ENCODE results near the gene LANCL1.
A peak's percentile ranks its signal among the peaks of the same experiment; 100 is the strongest.

LANCL1 gene

GRCh38 chr2:210515911-210516310 is 39.4 kb upstream of the LANCL1 start:
- TF ChIP-seq CTCF (IDR thresholded peaks at IDR 0.05; ENCODE audit: low read length, missing control alignments), result no peak
- no peak overlapping the region for H3K4me3 ChIP-seq (replicated peaks; ENCODE audit: low read depth, low read length)
- DNase-seq (ENCODE audit: low read depth), result no peak

- no peak for TF ChIP-seq CTCF (IDR thresholded peaks at IDR 0.05; ENCODE audit: low read length, missing control alignments)
- DNase-seq (ENCODE audit: low read depth), result peak; percentile 13
- H3K4me3 ChIP-seq (replicated peaks; ENCODE audit: low read depth, low read length), result no peak overlapping the region
Measured at GRCh38 chr2:210503725-210504191, 27.2 kb upstream of the LANCL1 start.

GRCh38 chr2:210503001-210503623 is 26.6 kb upstream of the LANCL1 start:
- no peak overlapping the region for H3K4me3 ChIP-seq (replicated peaks; ENCODE audit: low read depth, low read length)
- peak; percentile 56 for DNase-seq (ENCODE audit: low read depth)
- peak; percentile 79 for TF ChIP-seq CTCF (IDR thresholded peaks at IDR 0.05; ENCODE audit: low read length, missing control alignments)

- no peak for TF ChIP-seq CTCF (IDR thresholded peaks at IDR 0.05; ENCODE audit: low read length, missing control alignments)
- no peak for DNase-seq (ENCODE audit: low read depth)
- H3K4me3 ChIP-seq (replicated peaks; ENCODE audit: low read depth, low read length), result no peak overlapping the region
Measured at GRCh38 chr2:210496512-210496911, 20.0 kb upstream of the LANCL1 start.

GRCh38 chr2:210493528-210493927 is 17.0 kb upstream of the LANCL1 start:
- TF ChIP-seq CTCF (IDR thresholded peaks at IDR 0.05; ENCODE audit: low read length, missing control alignments), result no peak
- no peak for DNase-seq (ENCODE audit: low read depth)
- no peak overlapping the region for H3K4me3 ChIP-seq (replicated peaks; ENCODE audit: low read depth, low read length)

- TF ChIP-seq CTCF (IDR thresholded peaks at IDR 0.05; ENCODE audit: low read length, missing control alignments), result no peak
- H3K4me3 ChIP-seq (replicated peaks; ENCODE audit: low read depth, low read length), result no peak overlapping the region
- no peak for DNase-seq (ENCODE audit: low read depth)
Measured at GRCh38 chr2:210481601-210482175, 5.1 kb upstream of the LANCL1 start.

GRCh38 chr2:210480764-210481163 is 4.2 kb upstream of the LANCL1 start:
- H3K4me3 ChIP-seq (replicated peaks; ENCODE audit: low read depth, low read length), result no peak overlapping the region
- no peak for DNase-seq (ENCODE audit: low read depth)
- no peak for TF ChIP-seq CTCF (IDR thresholded peaks at IDR 0.05; ENCODE audit: low read length, missing control alignments)

All from fibroblast of pulmonary artery (primary cell).